Measurements from ENCODE around the gene ZNF664. TPM values are rescaled to one million over a fixed set of nuclear protein-coding genes. Genes with fewer than 3 reads are reported as not detected.

ZNF664 gene
- polyA plus RNA-seq, 6 donors from 2014 or later: 7.7 to 19.0 (median 11.8) TPM

- Mint-ChIP-seq H3K4me3 (no peak overlapping the region), H3K27me3 (peaks cover 0 to 9% (median 5%) of the 10 kb centered on the region in 3 donors), H3K9me3 (peaks cover 0 to 2% (median 0%) of the 10 kb centered on the region in 7 donors), H3K36me3 (no peaks in the 10 kb centered on the region), H3K4me1 (peaks cover 0 to 4% (median 0%) of the 10 kb centered on the region in 3 donors), H3K27ac (no peak overlapping the region)
- DNase-seq: no peak
- no peak for ATAC-seq (ENCODE audit: low read depth in 2 of 2)
Observed at GRCh38 chr12:124031058-124031457, 58.0 kb downstream of the ZNF664 start.

GRCh38 chr12:124032265-124032886 is 59.4 kb downstream of the ZNF664 start:
- Mint-ChIP-seq H3K27ac (no peak overlapping the region), H3K36me3 (no peaks in the 10 kb centered on the region), H3K4me1 (peaks cover 0 to 3% (median 0%) of the 10 kb centered on the region in 3 donors), H3K9me3 (peaks cover 0 to 2% (median 0%) of the 10 kb centered on the region in 7 donors), H3K4me3 (no peak overlapping the region), H3K27me3 (peaks cover 7 to 17% (median 10%) of the 10 kb centered on the region in 3 donors)
- ATAC-seq (ENCODE audit: low read depth in 2 of 2) (no peak), DNase-seq (peak; percentile 14)

DNA sequence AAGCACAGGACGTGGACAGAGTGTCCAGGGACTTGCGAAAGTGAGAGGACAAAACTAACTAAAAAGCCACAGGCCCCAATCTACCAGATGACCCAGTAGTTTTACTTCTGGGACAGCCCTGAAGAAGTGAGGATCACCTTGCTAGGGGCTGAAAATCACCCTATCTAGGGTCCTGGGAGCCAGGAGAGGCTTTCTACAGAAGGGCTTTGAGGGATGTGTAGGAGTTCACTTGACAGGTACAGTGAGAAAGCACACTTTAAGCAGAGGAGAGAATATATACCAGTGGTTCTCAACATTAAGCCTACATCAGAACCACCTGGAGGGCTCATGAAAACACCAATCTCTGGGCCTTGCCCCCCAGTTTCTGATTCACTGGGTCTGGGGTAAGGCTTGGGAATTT is 60.8 kb downstream of the ZNF664 start:
- no peak overlapping the region for H3K4me3 Mint-ChIP-seq
- peaks cover 4 to 22% (median 10%) of the 10 kb centered on the region in 3 donors for H3K27me3 Mint-ChIP-seq
- H3K4me1 Mint-ChIP-seq: no peaks in the 10 kb centered on the region
- H3K9me3 Mint-ChIP-seq: peaks cover 0 to 2% (median 0%) of the 10 kb centered on the region in 7 donors
- DNase-seq (no peak), ATAC-seq (ENCODE audit: low read depth in 2 of 2) (no peak)
- peak overlapping the region in 1 of 6 donors; percentile 44 for H3K27ac Mint-ChIP-seq
- no peaks in the 10 kb centered on the region for H3K36me3 Mint-ChIP-seq

GRCh38 chr12:124034297-124034696 is 61.3 kb downstream of the ZNF664 start:
- Mint-ChIP-seq H3K27me3 (peaks cover 4 to 22% (median 10%) of the 10 kb centered on the region in 3 donors), H3K9me3 (peaks cover 0 to 2% (median 0%) of the 10 kb centered on the region in 7 donors), H3K36me3 (no peaks in the 10 kb centered on the region), H3K4me1 (no peaks in the 10 kb centered on the region), H3K4me3 (no peak overlapping the region), H3K27ac (peak overlapping the region in 1 of 6 donors; percentile 44)
- ATAC-seq (ENCODE audit: low read depth in 2 of 2) (no peak), DNase-seq (no peak)

GRCh38 chr12:124035163-124035562 is 62.1 kb downstream of the ZNF664 start:
- ATAC-seq (ENCODE audit: low read depth in 2 of 2): no peak
- no peak overlapping the region for H3K4me3 Mint-ChIP-seq
- H3K27me3 Mint-ChIP-seq: peaks cover 4 to 22% (median 10%) of the 10 kb centered on the region in 3 donors
- no peaks in the 10 kb centered on the region for H3K36me3 Mint-ChIP-seq
- H3K4me1 Mint-ChIP-seq: no peaks in the 10 kb centered on the region
- peaks cover 0 to 2% (median 0%) of the 10 kb centered on the region in 7 donors for H3K9me3 Mint-ChIP-seq
- no peak for DNase-seq
- H3K27ac Mint-ChIP-seq: no peak overlapping the region

DNA sequence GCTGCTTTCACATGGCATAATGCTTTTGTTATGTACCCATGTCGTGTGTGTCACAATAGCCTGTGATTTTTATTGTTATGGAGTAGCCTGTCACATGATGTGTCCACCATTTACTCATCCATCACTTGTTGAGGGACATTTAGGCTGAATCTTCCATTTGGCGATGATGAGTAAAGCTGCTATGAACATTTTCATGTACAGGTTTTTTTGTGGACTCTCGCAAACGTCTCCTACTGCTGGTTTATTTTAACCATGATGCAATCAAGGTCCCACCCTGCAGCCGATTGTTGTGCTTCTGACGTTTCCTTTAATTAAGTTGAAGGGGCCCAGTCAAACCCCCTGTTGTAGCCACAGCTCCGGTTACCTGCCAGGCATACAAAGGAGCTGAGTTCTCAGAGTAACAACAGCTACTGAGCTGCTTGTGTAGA is 63.2 kb downstream of the ZNF664 start:
- ATAC-seq (ENCODE audit: low read depth in 2 of 2) (no peak), DNase-seq (no peak)
- Mint-ChIP-seq H3K9me3 (peaks cover 0 to 2% (median 0%) of the 10 kb centered on the region in 7 donors), H3K36me3 (no peaks in the 10 kb centered on the region), H3K4me3 (no peak overlapping the region), H3K27ac (peak overlapping the region in 1 of 6 donors; percentile 44), H3K27me3 (peaks cover 4 to 22% (median 10%) of the 10 kb centered on the region in 3 donors), H3K4me1 (no peaks in the 10 kb centered on the region)

DNA sequence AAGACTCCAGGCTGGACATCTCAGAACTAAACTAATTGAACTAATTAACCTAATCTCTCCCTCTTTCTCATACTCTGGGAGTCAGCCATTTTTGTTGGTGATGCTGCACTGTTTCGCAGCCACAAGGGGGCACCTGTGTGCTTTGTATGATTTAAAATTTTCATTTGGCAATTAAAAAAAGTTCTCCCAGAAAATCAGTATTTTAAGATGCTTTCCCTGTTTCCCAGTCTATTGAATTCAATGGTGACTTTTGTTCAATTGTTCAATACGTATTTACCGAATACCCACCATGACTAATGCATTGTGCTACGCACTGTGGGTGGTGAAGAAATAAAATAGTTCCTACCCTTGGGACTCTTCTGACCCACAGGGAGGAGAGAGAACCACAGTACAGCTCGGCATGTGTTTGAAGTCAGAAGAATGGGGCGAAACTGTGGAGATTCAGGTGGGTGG is 63.7 kb downstream of the ZNF664 start:
- Mint-ChIP-seq H3K36me3 (no peaks in the 10 kb centered on the region), H3K4me1 (no peaks in the 10 kb centered on the region), H3K27ac (no peak overlapping the region), H3K9me3 (no peaks in the 10 kb centered on the region), H3K4me3 (no peak overlapping the region), H3K27me3 (peaks cover 4 to 22% (median 10%) of the 10 kb centered on the region in 3 donors)
- DNase-seq (peak; percentile 18), ATAC-seq (ENCODE audit: low read depth in 2 of 2) (no peak)

GRCh38 chr12:124037331-124037730 is 64.3 kb downstream of the ZNF664 start:
- Mint-ChIP-seq H3K9me3 (no peaks in the 10 kb centered on the region), H3K27ac (no peak overlapping the region), H3K27me3 (peaks cover 4 to 22% (median 10%) of the 10 kb centered on the region in 3 donors), H3K36me3 (no peaks in the 10 kb centered on the region), H3K4me3 (no peak overlapping the region), H3K4me1 (no peaks in the 10 kb centered on the region)
- DNase-seq (no peak), ATAC-seq (ENCODE audit: low read depth in 2 of 2) (no peak)

DNA sequence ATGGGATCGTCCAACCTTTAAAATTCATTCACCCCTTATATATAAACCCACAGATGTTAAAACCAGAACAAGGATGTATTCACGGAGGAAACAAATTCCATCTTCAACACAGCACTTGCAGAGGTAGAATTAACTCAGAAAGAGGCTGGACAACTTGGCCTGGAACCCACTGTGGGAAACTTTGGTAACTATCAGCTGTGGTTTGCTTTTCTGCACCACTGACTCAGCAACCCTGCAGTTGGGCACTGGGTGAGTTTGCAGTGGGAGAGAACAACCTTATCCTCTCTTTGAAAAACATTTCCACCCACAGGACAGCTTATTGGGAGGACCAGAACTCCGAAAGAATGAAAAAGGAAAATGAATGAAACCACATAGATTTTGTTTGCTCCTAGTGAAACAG is 66.3 kb downstream of the ZNF664 start:
- DNase-seq (no peak), ATAC-seq (ENCODE audit: low read depth in 2 of 2) (no peak)
- Mint-ChIP-seq H3K27me3 (peaks cover 4 to 22% (median 10%) of the 10 kb centered on the region in 3 donors), H3K4me1 (no peaks in the 10 kb centered on the region), H3K9me3 (no peaks in the 10 kb centered on the region), H3K36me3 (no peaks in the 10 kb centered on the region), H3K27ac (no peak overlapping the region), H3K4me3 (no peak overlapping the region)

GRCh38 chr12:124040291-124040690 is 67.3 kb downstream of the ZNF664 start:
- Mint-ChIP-seq H3K27ac (no peak overlapping the region), H3K9me3 (no peaks in the 10 kb centered on the region), H3K4me1 (no peaks in the 10 kb centered on the region), H3K4me3 (no peak overlapping the region), H3K27me3 (peaks cover 4 to 22% (median 10%) of the 10 kb centered on the region in 3 donors), H3K36me3 (no peaks in the 10 kb centered on the region)
- ATAC-seq (ENCODE audit: low read depth in 2 of 2) (no peak), DNase-seq (no peak)

DNA sequence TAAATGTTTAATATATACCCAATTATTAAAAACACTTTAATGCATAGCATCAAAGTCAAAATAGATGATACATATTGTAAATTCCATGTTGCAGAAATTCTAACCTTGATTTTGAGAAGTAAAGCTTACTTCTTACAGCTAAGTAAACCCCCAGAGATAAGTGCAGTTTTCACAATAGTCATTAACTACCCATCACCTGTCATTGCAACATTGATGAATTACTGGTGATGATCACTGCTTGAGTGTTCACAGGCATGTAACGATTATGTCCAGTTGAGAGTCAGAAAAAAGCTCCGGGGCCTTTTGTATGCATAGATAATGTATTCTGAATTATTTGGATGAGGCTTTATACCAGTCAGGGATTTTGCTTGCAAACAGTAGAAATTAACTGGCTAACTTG is 67.7 kb downstream of the ZNF664 start:
- peaks cover 0 to 3% (median 0%) of the 10 kb centered on the region in 7 donors for H3K9me3 Mint-ChIP-seq
- H3K36me3 Mint-ChIP-seq: no peaks in the 10 kb centered on the region
- H3K4me3 Mint-ChIP-seq: no peak overlapping the region
- peaks cover 4 to 22% (median 10%) of the 10 kb centered on the region in 3 donors for H3K27me3 Mint-ChIP-seq
- no peak overlapping the region for H3K27ac Mint-ChIP-seq
- DNase-seq (no peak), ATAC-seq (ENCODE audit: low read depth in 2 of 2) (no peak)
- no peaks in the 10 kb centered on the region for H3K4me1 Mint-ChIP-seq

DNA sequence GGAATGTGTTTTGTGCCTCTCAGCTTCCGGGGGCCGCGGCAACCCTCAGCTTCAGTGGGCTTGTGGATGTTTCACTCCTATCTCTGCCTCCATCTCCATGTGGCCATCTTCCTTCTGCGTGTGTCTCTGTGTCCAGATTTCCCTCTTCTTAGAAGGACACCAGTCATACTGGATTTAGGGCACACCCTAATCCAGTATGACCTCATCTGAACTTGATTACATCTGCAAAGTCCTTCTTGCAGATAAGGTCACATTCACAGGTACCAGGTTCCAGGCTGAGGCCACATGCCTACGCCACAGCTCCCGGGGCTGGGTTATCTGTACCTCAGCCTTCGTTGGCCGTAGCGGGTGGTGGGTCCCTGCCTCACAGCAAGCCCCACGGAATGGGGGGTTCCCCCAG is 68.9 kb downstream of the ZNF664 start:
- Mint-ChIP-seq H3K36me3 (peaks cover 9 to 10% of the 10 kb centered on the region in 2 donors), H3K27me3 (peaks cover 4 to 14% (median 4%) of the 10 kb centered on the region in 3 donors), H3K27ac (no peak overlapping the region), H3K4me3 (no peak overlapping the region), H3K9me3 (peaks cover 7 to 15% (median 11%) of the 10 kb centered on the region in 7 donors), H3K4me1 (no peaks in the 10 kb centered on the region)
- DNase-seq (no peak), ATAC-seq (ENCODE audit: low read depth in 2 of 2) (no peak)

DNA sequence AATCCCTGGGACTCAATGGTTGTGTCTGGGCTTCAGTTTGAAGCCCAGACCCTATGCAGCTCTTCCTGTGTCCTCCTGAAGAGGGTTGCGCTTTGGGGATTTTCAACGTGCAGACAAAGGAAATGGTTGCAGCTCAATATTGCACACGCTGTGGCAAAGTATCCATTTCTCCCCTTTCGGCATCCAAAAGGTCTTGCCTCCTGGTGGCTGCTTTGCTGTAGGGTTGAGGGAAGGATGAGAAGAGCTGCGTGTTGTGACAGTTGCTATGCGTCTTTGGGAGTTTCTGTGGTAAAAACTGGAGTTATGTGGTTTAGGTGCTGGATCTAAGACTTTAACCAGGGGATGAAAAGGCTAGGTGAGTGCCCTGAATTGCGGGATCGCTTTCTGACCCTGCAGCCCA is 71.0 kb downstream of the ZNF664 start:
- Mint-ChIP-seq H3K9me3 (peaks cover 13 to 36% (median 28%) of the 10 kb centered on the region in 7 donors), H3K27ac (no peak overlapping the region), H3K27me3 (no peaks in the 10 kb centered on the region), H3K4me1 (no peaks in the 10 kb centered on the region), H3K36me3 (peaks cover 19 to 26% of the 10 kb centered on the region in 2 donors), H3K4me3 (no peak overlapping the region)
- no peak for ATAC-seq (ENCODE audit: low read depth in 2 of 2)
- DNase-seq: no peak

DNA sequence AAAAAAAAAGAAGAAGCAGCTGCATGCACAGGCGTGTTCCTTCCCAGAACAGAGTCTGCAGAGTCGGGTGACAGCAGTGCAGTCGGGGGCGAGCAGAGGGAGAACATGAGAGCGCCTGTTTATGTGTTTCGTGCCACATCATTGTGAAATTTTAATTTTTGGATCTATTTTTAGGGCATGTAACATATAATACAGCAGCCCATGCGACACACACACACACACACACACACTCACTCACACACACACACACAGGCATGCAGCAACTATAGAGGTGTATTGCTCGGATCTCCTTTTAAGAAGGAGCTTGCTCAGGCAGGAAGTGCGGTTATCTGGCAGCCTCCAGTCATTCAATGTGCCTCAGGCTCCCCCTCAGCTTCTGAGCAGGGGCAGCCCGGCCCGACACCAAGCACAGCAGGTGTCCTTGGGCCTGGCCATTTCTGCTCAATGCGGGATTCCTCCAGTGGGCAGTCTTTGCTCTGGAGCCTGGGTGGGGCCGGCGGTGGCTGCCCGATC is 71.8 kb downstream of the ZNF664 start:
- no peak overlapping the region for H3K27ac Mint-ChIP-seq
- peaks cover 24 to 35% of the 10 kb centered on the region in 2 donors for H3K36me3 Mint-ChIP-seq
- DNase-seq (no peak), ATAC-seq (ENCODE audit: low read depth in 2 of 2) (no peak)
- H3K9me3 Mint-ChIP-seq: peaks cover 13 to 45% (median 35%) of the 10 kb centered on the region in 7 donors
- no peaks in the 10 kb centered on the region for H3K27me3 Mint-ChIP-seq
- H3K4me3 Mint-ChIP-seq: no peak overlapping the region
- H3K4me1 Mint-ChIP-seq: no peaks in the 10 kb centered on the region

All from naive B cell (primary cell).